B cell (primary cell): Measurements from ENCODE around the gene VPS39. TPM values are rescaled to one million over a fixed set of nuclear protein-coding genes. Genes with fewer than 3 reads are reported as not detected.

ENCODE experiments used
- ATAC-seq: fragments of 200-7000 bp; cut with Tn5 transposase; one replicate; pipeline ENCODE4 v1.10.0; 2021; ENCODE audit warnings: low read depth, mild to moderate bottlenecking, moderate number of reproducible peaks, moderate library complexity
- CTCF ChIA-PET: fragments of 350-600 bp; sonication (Branson Sonifier 250); formaldehyde crosslinking; loops from one replicate; lab custom pipeline; 2021; ENCODE audit warnings: antibody characterized with exemption, inconsistent platforms; lab: Charles Lee
- POLR2A ChIA-PET: fragments of 350-600 bp; sonication (Branson Sonifier 250); formaldehyde crosslinking; loops from one replicate; lab custom pipeline; 2021; ENCODE audit warnings: antibody characterized with exemption; lab: Charles Lee
- DNase-seq: peaks from one replicate; pipeline ENCODE4 v3.0.0; 2013
- H2AFZ ChIP-seq: 2 replicates; pipeline ENCODE4 v1.6.1; 2012; ENCODE audit warnings: mild to moderate bottlenecking, low read depth, low read length; ENCODE audit not compliant: insufficient read depth, poor library complexity, severe bottlenecking
- H3K27ac ChIP-seq, 2 donors: 1 replicate in 1 of 2; 2 replicates in 1 of 2; pipeline ENCODE4 v1.5.1; 2012 to 2013; ENCODE audit warnings: low read length in 2 of 2, mild to moderate bottlenecking in 2 of 2, moderate library complexity in 1 of 2
- H3K27me3 ChIP-seq, 4 experiments: fragments of 200-600 bp in 1 of 4; sonication (generic) in 1 of 4; replicated peaks in 1 of 4; 1 replicate in 2 of 4; 2 replicates in 2 of 4; pipeline versions ENCODE4 v1.6.1 to v1.7.0; 2013 to 2016; ENCODE audit warnings: low read length in 3 of 4, mild to moderate bottlenecking in 2 of 4, mixed read lengths in 1 of 4, moderate library complexity in 1 of 4; ENCODE audit not compliant: insufficient read depth in 4 of 4, control insufficient read depth in 3 of 4; ENCODE audit errors: control extremely low read depth in 1 of 4
- H3K36me3 ChIP-seq, 2 experiments: replicated peaks in 1 of 2; 1 replicate in 1 of 2; 2 replicates in 1 of 2; pipeline versions ENCODE4 v1.6.1 to v1.7.1; 2013; ENCODE audit warnings: low read length in 1 of 2; ENCODE audit not compliant: insufficient read depth in 2 of 2, control insufficient read depth in 1 of 2; ENCODE audit errors: control extremely low read depth in 1 of 2, extremely low read depth in 1 of 2
- H3K4me1 ChIP-seq, 2 donors: fragments of 200-600 bp in 1 of 2; sonication (generic) in 1 of 2; 1 replicate in 1 of 2; 2 replicates in 1 of 2; pipeline versions ENCODE4 v1.5.1 to v1.6.1; 2013 to 2017; ENCODE audit warnings: low read length in 2 of 2; ENCODE audit not compliant: control insufficient read depth in 2 of 2, insufficient read depth in 2 of 2
- H3K4me2 ChIP-seq: replicated peaks from 2 replicates; pipeline ENCODE3; 2012; ENCODE audit warnings: mild to moderate bottlenecking, low read depth, low read length; ENCODE audit not compliant: poor library complexity, severe bottlenecking
- H3K4me3 ChIP-seq, 5 experiments: fragments of 200-600 bp in 1 of 5; sonication (generic) in 1 of 5; 1 replicate in 3 of 5; 2 replicates in 2 of 5; pipeline versions ENCODE4 v1.5.1 to v1.7.0; 2011 to 2016; ENCODE audit warnings: low read length in 4 of 5, mild to moderate bottlenecking in 4 of 5, low read depth in 2 of 5, control low read depth in 1 of 5, moderate library complexity in 1 of 5; ENCODE audit not compliant: insufficient read depth in 1 of 5; ENCODE audit errors: control extremely low read depth in 1 of 5, extremely low read depth in 1 of 5
- H3K79me2 ChIP-seq: fragments of 200-600 bp; sonication (generic); one replicate; pipeline ENCODE4 v1.6.0; 2016; ENCODE audit warnings: low read length; ENCODE audit not compliant: control insufficient read depth, insufficient read depth
- H3K9ac ChIP-seq: fragments of 200-600 bp; sonication (generic); 2 replicates; pipeline ENCODE4 v1.6.1; 2017; ENCODE audit warnings: mild to moderate bottlenecking, low read length, moderate library complexity
- H3K9me3 ChIP-seq, 3 donors: one replicate each; pipeline versions ENCODE4 v1.6.1 to v1.7.1; 2013; ENCODE audit warnings: low read length in 2 of 3; ENCODE audit not compliant: control insufficient read depth in 2 of 3, insufficient read depth in 1 of 3; ENCODE audit errors: control extremely low read depth in 1 of 3
- H4K20me1 ChIP-seq: 2 replicates; pipeline ENCODE4 v1.6.0; 2012; ENCODE audit warnings: mild to moderate bottlenecking, low read length; ENCODE audit not compliant: insufficient read depth, control insufficient read depth, poor library complexity, severe bottlenecking
- H3K27ac Mint-ChIP-seq: one replicate; pipeline ENCODE4 v1.8.0; 2021; ENCODE audit warnings: mixed read lengths
- H3K27me3 Mint-ChIP-seq: one replicate; pipeline ENCODE4 v1.8.0; 2021; ENCODE audit warnings: mixed read lengths
- H3K4me1 Mint-ChIP-seq: one replicate; pipeline ENCODE4 v1.8.0; 2021; ENCODE audit warnings: mixed read lengths
- H3K4me3 Mint-ChIP-seq: one replicate; pipeline ENCODE4 v1.8.0; 2021; ENCODE audit warnings: mixed read lengths
- H3K9me3 Mint-ChIP-seq: one replicate; pipeline ENCODE4 v1.8.0; 2022; ENCODE audit warnings: mixed read lengths; ENCODE audit not compliant: insufficient read depth
- CTCF ChIP-seq: fragments of 200-600 bp; IDR thresholded peaks from one replicate; pipeline ENCODE4 v1.8.0; 2022; ENCODE audit warnings: antibody characterized with exemption, mild to moderate bottlenecking
- EZH2 ChIP-seq: IDR thresholded peaks from 2 replicates; pipeline ENCODE4 v1.6.1; 2012; ENCODE audit warnings: borderline replicate concordance, low read depth, mild to moderate bottlenecking, moderate library complexity, low read length; ENCODE audit not compliant: insufficient read depth, poor library complexity, severe bottlenecking
- WGBS: methylation state at CpG from one replicate; pipeline ENCODE4 v1.1.5; 2013; ENCODE audit warnings: missing lambda C conversion rate; ENCODE audit not compliant: insufficient coverage; 5-methylcytosine and 5-hydroxymethylcytosine counted together
- intact Hi-C: fragments of 100-400 bp; cut with micrococcal nuclease; formaldehyde crosslinking; loops from one replicate; pipeline ENCODE4 v1.10.0; 2022
- polyA plus RNA-seq: library from polyadenylated mRNA; depleted of rRNA; stranded (reverse); fragments of >200 nt; gene quantifications from 2 replicates; pipeline ENCODE4 v1.2.3, GENCODE V29; 2012
- total RNA-seq, 2 donors: library from RNA; stranded (reverse); fragments of 120-200 nt in 1 of 2; gene quantifications; 1 replicate in 1 of 2; 2 replicates in 1 of 2; pipeline versions ENCODE4 v1.2.3 to v1.2.4, GENCODE V29; 2013 to 2022

Gene VPS39
- total and polyA plus RNA-seq, 2 donors (not counting 1 experiment from before 2014, with no cell fraction given): 82.8 to 145 TPM

DNA sequence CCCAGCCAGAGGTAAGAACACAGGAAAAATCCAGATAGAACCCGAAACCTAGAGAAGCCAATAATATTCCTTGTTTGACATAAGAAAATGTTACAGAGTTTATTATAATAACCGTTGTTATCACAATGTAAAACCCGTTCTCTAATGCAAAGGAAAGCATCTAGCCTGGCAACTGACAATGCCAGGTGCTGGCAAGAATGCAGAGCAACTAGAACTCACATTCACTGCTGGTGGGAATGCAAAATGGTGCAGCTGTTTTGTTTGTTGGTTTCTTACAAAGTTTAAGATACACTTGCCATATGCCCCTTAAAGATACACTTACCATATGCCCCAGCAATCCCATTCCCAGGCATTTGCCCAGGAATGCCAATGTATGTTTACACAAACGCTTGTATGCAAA lies 23.4 kb downstream of the VPS39 start:
- peak overlapping the region; percentile 50 for H3K27ac Mint-ChIP-seq
- DNase-seq (no peak), ATAC-seq (no peak)
- intact Hi-C loops: no loop called here
- H3K79me2 ChIP-seq: no peaks in the 10 kb centered on the region
- WGBS: no CpG with 5 or more reads among the region's 4 CpGs
- H3K4me3 Mint-ChIP-seq: no peak overlapping the region
- peaks cover 0 to 4% of the 10 kb centered on the region in 2 donors for H3K4me1 ChIP-seq
- H3K4me3 ChIP-seq: no peak overlapping the region
- CTCF ChIA-PET: no interaction called here
- peaks cover 7% of the 10 kb centered on the region for H3K4me1 Mint-ChIP-seq
- POLR2A ChIA-PET: interaction anchor here (0.5 kb wide), 1 partner anchor 144 kb away, joined by 4 read pairs; no protein-coding TSS in a partner anchor
- no peak overlapping the region for H3K9ac ChIP-seq
- TF ChIP-seq EZH2 (no peak), CTCF (no peak)
- H4K20me1 ChIP-seq: no peaks in the 10 kb centered on the region
- no peak overlapping the region for H3K4me2 ChIP-seq
- no peak overlapping the region for H2AFZ ChIP-seq
- no peaks in the 10 kb centered on the region for H3K27me3 Mint-ChIP-seq
- no peaks in the 10 kb centered on the region for H3K27me3 ChIP-seq
- H3K9me3 Mint-ChIP-seq: no peaks in the 10 kb centered on the region
- H3K36me3 ChIP-seq: peaks cover 22 to 84% of the 10 kb centered on the region in 2 experiments
- H3K9me3 ChIP-seq: no peaks in the 10 kb centered on the region
- H3K27ac ChIP-seq: no peak overlapping the region

DNA sequence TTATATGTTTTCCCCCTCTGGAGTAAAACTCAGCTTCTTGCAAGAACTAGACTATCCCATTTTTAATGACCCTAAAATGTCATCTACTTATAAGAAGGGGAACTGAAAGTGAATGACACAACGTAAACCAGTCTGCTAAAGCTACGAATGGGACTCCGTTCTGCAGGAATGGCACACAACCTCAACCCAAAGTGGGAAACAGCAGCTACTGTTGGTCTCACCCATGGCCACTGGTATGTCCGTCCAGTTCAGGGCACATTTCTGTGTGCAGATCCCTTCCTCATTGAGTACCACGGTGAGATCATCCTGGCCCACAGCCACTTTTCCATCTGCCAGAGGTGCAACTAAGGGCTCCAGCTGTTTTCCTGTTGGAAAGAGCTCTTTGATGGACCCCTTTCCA lies 23.8 kb downstream of the VPS39 start:
- Histone ChIP-seq H3K4me2 (no peak overlapping the region), H3K9ac (no peak overlapping the region), H3K79me2 (no peaks in the 10 kb centered on the region), H3K9me3 (no peaks in the 10 kb centered on the region), H3K4me1 (peaks cover 0 to 4% of the 10 kb centered on the region in 2 donors), H3K27ac (no peak overlapping the region), H3K27me3 (no peaks in the 10 kb centered on the region), H4K20me1 (no peaks in the 10 kb centered on the region), H2AFZ (no peak overlapping the region), H3K36me3 (peaks cover 23 to 86% of the 10 kb centered on the region in 2 experiments), H3K4me3 (no peak overlapping the region)
- 57% methylated on average over 4 of the region's 5 CpGs for WGBS
- H3K27ac Mint-ChIP-seq: peak overlapping the region; percentile 50
- no peaks in the 10 kb centered on the region for H3K9me3 Mint-ChIP-seq
- H3K27me3 Mint-ChIP-seq: no peaks in the 10 kb centered on the region
- TF ChIP-seq CTCF (no peak), EZH2 (no peak)
- ChIA-PET POLR2A (interaction anchor here (0.5 kb wide), 1 partner anchor 144 kb away, joined by 4 read pairs; no protein-coding TSS in a partner anchor), CTCF (no interaction called here)
- intact Hi-C loops: no loop called here
- H3K4me3 Mint-ChIP-seq: no peak overlapping the region
- ATAC-seq (peak; percentile 21), DNase-seq (peak; percentile 18)
- H3K4me1 Mint-ChIP-seq: peaks cover 7% of the 10 kb centered on the region
